GM19043 (cell line): Measurements from ENCODE around the gene TBR1.

Experiments used
- ATAC-seq: cut with Tn5 transposase; IDR thresholded peaks from one replicate; pipeline ENCODE4 v1.9.1; 2021; ENCODE audit warnings: low read depth; ENCODE audit not compliant: unreplicated experiment

The TBR1 gene

DNA sequence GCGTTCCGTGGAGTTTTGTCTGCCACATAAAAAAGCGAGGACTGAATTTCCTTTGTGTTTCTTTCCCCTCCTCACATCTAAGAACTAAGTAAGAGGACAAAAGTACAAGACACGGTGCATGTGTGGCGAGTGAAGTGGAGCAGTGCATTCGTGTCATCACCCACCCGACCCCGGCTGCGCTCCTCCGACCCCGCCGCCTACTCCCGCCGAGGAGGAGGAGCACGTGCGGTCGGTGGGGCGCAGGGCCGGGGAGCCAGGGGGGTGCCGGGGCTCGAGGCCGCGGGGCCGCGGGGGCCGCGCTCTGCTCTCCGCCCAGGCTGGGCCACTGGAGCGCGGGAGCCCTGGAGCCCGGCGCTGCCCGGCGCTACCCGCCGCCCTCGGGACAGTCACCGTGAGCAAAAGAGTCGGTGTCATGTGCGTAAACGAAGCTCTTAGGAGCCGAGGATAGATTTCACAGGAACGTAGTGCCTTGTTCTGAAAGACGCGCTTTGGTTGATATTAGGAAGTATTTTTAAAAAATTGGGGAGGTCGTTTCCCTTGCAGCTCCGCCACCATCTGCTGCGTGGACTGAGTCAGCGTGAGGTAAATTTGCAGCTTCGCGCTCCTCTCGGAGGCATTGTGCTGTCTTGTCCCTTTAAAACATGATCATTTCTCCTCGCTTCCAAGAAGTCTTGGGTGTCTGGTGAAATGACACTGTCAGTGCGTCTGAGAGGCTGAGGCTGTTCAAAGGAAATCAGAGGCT lies 11.0 kb downstream of the TBR1 start:
- ATAC-seq = no peak

DNA sequence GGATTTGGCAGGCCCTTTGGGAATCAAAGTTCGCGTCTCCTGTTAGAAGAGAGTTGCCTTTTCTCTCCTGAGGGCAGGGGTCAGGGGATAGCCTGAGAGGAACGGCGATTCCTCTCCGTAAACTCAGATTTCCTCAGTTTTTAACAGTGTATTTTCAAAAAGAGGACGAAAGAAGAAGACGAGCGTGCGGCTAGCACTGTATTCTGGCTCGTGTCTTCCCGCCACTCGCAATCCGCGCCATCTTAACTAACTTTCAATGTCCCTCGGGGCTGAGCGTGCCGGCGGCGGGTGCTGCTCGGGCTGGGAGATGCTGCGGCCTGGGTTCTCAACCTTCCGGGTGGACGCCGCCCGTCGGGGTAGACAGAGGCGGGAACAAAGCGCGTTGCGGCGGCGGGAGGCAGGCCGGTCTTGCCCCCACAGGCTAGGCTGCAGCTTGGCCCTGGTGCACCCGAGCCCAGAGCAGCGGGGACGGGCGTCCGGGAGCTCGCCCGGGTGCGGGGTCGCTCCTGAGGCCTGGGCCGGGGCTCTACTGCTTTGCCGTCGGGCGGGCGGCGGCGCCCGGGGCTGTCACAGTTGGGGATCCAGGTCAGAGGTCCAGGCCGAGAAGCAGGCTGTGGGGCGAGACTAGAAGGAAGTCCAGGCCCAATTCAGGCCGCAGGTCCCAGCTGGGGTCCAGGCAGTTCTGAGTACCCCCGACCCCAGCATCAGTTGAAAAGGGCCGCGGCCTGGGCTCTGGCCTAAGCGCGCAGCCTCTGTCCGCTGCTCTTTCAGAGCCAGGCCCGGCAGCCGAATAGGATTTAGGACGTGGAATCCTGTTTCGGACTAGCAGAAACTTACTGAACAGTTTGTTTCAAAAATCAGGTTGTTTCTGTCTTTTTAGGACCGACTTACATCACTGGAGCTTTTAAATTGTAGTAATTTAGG lies 11.8 kb downstream of the TBR1 start:
- no peak for ATAC-seq

GRCh38 chr2:161430386-161430785 lies 14.3 kb downstream of the TBR1 start:
- ATAC-seq = no peak

- no peak for ATAC-seq
Measured at GRCh38 chr2:161432107-161432506, 16.0 kb downstream of the TBR1 start.

GRCh38 chr2:161434118-161434517 lies 18.0 kb downstream of the TBR1 start:
- no peak for ATAC-seq

DNA sequence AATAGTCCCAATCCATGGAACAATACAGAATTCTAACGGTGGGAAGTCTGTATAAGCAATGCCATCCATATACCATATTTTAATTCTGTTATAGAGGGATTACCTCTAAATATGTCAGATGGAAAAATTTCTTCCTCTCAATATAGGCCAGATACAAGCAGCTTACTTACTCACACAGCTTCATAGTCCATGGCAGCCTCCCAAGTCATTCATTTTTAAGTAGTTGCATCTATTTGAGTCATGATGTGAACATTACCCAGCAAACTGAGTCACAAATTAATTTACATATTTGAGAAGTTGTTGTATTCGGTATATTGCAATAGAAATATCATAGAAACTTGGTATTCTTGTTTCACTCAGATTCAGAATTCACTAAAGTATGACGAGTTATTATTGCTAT lies 20.3 kb downstream of the TBR1 start:
- ATAC-seq = no peak

- ATAC-seq = no peak
Measured at GRCh38 chr2:161438598-161438997, 22.5 kb downstream of the TBR1 start.

DNA sequence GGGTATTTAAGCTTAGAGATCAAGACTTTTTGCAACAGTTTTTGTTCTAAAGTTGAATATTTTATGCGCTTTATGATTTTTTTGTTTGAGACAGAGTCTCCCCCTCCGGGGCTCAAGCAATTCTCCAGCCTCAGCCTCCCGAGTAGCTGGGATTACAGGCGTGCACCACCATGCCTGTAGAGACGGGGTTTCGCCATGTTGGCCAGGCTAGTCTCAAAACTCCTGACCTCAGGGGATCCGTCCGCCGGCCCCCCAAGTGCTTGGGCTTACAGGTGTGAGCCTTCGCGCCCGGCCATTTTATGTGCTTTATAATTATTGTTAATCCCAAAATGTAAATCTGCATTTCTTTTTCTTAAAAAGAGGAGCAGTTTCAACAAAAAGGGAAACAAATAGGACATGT lies 29.0 kb downstream of the TBR1 start:
- no peak for ATAC-seq

GRCh38 chr2:161448431-161448830 lies 32.3 kb downstream of the TBR1 start:
- ATAC-seq = no peak

DNA sequence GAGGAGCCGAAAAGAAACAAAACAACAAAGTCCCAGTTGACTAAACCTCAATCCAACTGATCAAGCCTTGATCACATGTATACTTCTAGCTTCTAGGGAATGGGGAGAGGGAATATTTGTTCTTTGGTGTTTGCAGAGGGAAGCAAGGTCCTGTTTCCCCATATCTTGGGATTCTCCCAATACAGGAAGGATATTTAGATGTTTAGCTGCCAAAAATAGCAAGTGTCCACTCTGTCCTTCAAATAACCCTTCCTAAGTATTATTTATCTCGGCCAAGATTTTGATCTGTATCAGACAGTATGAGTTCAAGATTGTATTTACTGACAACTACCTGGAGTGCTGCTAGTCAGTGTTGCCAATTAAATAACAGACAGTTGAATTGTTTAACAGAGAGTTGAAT lies 55.5 kb downstream of the TBR1 start:
- no peak for ATAC-seq

DNA sequence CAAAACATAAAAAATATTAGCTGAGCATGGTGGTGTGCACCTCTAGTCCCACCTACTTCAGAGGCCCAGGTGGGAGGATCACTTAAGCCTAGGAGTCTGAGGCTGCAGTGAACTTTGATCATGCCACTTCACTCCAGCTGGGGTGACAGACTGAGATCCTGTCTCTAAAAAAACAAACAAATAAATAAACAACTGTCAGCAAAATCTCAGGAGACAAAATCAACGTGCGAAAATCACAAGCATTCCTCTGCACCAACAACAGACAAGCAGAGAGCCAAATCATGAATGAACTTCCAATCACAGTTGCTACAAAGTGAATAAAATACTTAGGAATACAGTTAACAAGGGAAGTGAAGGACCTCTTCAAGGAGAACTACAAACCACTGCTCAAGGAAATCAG lies 58.8 kb downstream of the TBR1 start:
- ATAC-seq = no peak
